Vagina (tissue), 2 donors: Measurements from ENCODE around the gene DGLUCY. TPM values are rescaled to one million over a fixed set of nuclear protein-coding genes. Genes with fewer than 3 reads are reported as not detected.
"Not testable (repeated sequence)": the region's sequence is repeated elsewhere in the genome, so short reads cannot be mapped to it uniquely, and the experiment has no call there.

ENCODE experiments used
- DNase-seq, 2 donors: peaks; one replicate each; pipeline ENCODE4 v3.0.0-alpha.2; 2017; ENCODE audit errors: extremely low spot score in 2 of 2
- H3K27ac ChIP-seq: fragments of 200-600 bp; sonication (generic); one replicate; pipeline ENCODE4 v1.5.1; 2019
- H3K27me3 ChIP-seq: fragments of 200-600 bp; sonication (generic); one replicate; pipeline ENCODE4 v1.5.1; 2019
- H3K36me3 ChIP-seq, 2 donors: fragments of 200-600 bp; sonication (generic); one replicate each; pipeline ENCODE4 v1.5.1; 2017 to 2019
- H3K4me1 ChIP-seq: fragments of 200-600 bp; sonication (generic); one replicate; pipeline ENCODE4 v1.5.1; 2019
- H3K4me3 ChIP-seq, 2 donors: fragments of 200-600 bp; sonication (generic); 1 replicate in 1 of 2; 2 replicates in 1 of 2; pipeline ENCODE4 v1.5.1; 2016 to 2019
- H3K9me3 ChIP-seq: fragments of 200-600 bp; sonication (generic); one replicate; pipeline ENCODE4 v1.5.1; 2019
- CTCF ChIP-seq, 3 experiments: fragments of 450-650 bp in 2 of 3; fragments of 200-600 bp in 1 of 3; sonication (generic) in 1 of 3; IDR thresholded peaks; one replicate each; pipeline ENCODE4 v1.5.1; 2017 to 2019; ENCODE audit warnings: antibody characterized with exemption in 3 of 3, mild to moderate bottlenecking in 2 of 3, moderate library complexity in 2 of 3
- POLR2A ChIP-seq, 2 donors: fragments of 450-650 bp; IDR thresholded peaks; one replicate each; pipeline ENCODE4 v1.6.1; 2017; ENCODE audit warnings: antibody characterized with exemption in 2 of 2, mild to moderate bottlenecking in 2 of 2, moderate library complexity in 2 of 2
- POLR2AphosphoS5 ChIP-seq, 2 donors: sonication (generic); formaldehyde crosslinking; IDR thresholded peaks; one replicate each; pipeline ENCODE4 v1.9.0; 2017; ENCODE audit warnings: antibody characterized with exemption in 2 of 2, mild to moderate bottlenecking in 2 of 2, low read depth in 1 of 2; ENCODE audit not compliant: insufficient read depth in 1 of 2
- intact Hi-C: fragments of 100-400 bp; cut with DNase I; formaldehyde crosslinking; loops from one replicate; pipeline ENCODE4 v1.15.1; 2023
- total RNA-seq: library from RNA; depleted of rRNA; stranded (reverse); fragments of >200 nt; gene quantifications from one replicate; pipeline ENCODE4 v1.2.3, GENCODE V29; 2016

DGLUCY gene
- total RNA-seq, 1 donor from 2014 or later = 57.0 TPM

DNA sequence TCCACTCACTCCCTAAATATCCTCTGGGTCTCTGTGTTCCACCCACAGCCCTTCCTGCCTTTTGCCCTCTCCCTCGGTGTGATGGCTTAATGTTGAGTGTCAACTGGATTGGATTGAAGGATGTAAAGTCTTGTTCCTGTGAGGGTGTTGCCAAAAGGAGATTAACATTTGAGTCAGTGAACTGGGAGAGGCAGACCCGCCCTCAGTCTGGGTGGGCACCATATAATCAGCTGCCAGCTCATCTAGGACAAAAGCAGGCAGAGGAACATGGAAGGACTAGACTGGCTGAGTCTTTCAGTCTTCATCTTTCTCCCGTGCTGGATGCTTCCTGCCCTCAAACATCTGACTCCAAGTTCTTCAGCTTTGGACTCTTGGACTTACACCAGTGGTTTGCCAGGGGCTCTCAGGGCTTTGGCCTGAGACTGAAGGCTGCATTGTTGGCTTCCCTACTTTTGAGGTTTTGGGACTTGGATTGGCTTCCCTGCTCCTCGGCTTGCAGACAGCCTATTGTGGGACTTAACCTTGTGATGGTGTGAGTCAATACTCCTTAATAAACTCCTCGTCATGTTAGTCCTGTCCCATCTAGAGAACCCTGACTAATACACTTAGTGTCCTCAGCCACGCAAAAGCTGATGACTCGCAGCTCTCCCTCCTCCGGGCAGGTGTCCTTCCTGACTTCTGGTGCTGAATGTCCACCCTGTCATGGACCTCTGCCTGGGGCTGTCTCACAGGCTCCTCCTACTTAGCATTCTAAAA, 5.9 kb downstream of the DGLUCY start:
- Histone ChIP-seq H3K9me3 (no peaks in the 10 kb centered on the region), H3K4me1 (peaks cover 77% of the 10 kb centered on the region), H3K27me3 (no peaks in the 10 kb centered on the region), H3K4me3 (no peak overlapping the region), H3K36me3 (no peaks in the 10 kb centered on the region), H3K27ac (peak overlapping the region; percentile 52)
- intact Hi-C loops = loop anchor here (5.0 kb wide), 1 partner anchor 52 kb away; no protein-coding TSS in a partner anchor
- DNase-seq = no peak
- TF ChIP-seq POLR2A (IDR thresholded peaks at IDR 0.05) = no peak
- TF ChIP-seq CTCF (IDR thresholded peaks at IDR 0.05) = no peak
- TF ChIP-seq POLR2AphosphoS5 (IDR thresholded peaks at IDR 0.05; ENCODE audit: insufficient read depth in 1 of 2, low read depth in 1 of 2) = peak; percentile 9 to 28

DNA sequence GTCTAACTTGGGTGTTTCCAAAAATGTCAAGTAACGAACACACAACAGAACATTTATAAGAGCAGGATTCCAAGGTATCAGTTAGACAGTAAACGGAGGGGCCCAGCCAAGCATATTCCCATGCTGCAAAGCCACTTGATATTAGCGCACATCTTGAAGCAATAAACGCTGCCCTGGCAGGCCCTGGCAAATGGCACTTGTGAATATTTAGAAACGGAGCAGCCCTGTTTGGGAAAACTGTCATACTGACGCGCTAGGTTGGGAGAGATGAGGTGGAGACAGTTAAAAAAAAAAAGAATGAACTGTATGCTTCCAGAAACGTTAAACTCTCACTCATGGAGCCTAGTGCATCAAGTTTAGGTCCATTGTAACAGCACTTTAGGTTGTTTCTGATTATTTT, 9.3 kb downstream of the DGLUCY start:
- no peaks in the 10 kb centered on the region for H3K27me3 ChIP-seq
- no peaks in the 10 kb centered on the region for H3K36me3 ChIP-seq
- intact Hi-C loops = no loop called here
- TF ChIP-seq CTCF (IDR thresholded peaks at IDR 0.05) (no peak), POLR2A (IDR thresholded peaks at IDR 0.05) (no peak)
- H3K9me3 ChIP-seq = no peaks in the 10 kb centered on the region
- H3K27ac ChIP-seq = peak overlapping the region; percentile 56
- peaks cover 54% of the 10 kb centered on the region for H3K4me1 ChIP-seq
- DNase-seq = no peak
- H3K4me3 ChIP-seq = no peak overlapping the region

- H3K9me3 ChIP-seq, H3K4me3 ChIP-seq, DNase-seq, H3K27me3 ChIP-seq, H3K36me3 ChIP-seq, intact Hi-C loops: not testable (repeated sequence)
- peaks cover 47% of the 10 kb centered on the region for H3K4me1 ChIP-seq
- peak in 1 of 2 donors; percentile 61 for TF ChIP-seq POLR2AphosphoS5 (IDR thresholded peaks at IDR 0.05; ENCODE audit: insufficient read depth in 1 of 2, low read depth in 1 of 2)
- peak overlapping the region; percentile 56 for H3K27ac ChIP-seq
Observed at GRCh38 chr14:91124406-91125270, 10.8 kb downstream of the DGLUCY start.

- Histone ChIP-seq H3K27me3 (no peaks in the 10 kb centered on the region), H3K36me3 (no peaks in the 10 kb centered on the region), H3K4me1 (peaks cover 40% of the 10 kb centered on the region), H3K27ac (peak overlapping the region; percentile 17), H3K4me3 (no peak overlapping the region), H3K9me3 (no peaks in the 10 kb centered on the region)
- TF ChIP-seq POLR2A (IDR thresholded peaks at IDR 0.05) (no peak), POLR2AphosphoS5 (IDR thresholded peaks at IDR 0.05; ENCODE audit: insufficient read depth in 1 of 2, low read depth in 1 of 2) (no peak), CTCF (IDR thresholded peaks at IDR 0.05) (no peak)
- DNase-seq = no peak
- intact Hi-C loops = no loop called here
Observed at GRCh38 chr14:91125271-91125660, 11.4 kb downstream of the DGLUCY start.

GRCh38 chr14:91125801-91126200, 11.9 kb downstream of the DGLUCY start:
- no peak for DNase-seq
- Histone ChIP-seq H3K36me3 (peaks cover 0 to under 1% of the 10 kb centered on the region in 2 donors), H3K27me3 (no peaks in the 10 kb centered on the region), H3K4me3 (no peak overlapping the region), H3K4me1 (peaks cover 35% of the 10 kb centered on the region), H3K9me3 (no peaks in the 10 kb centered on the region), H3K27ac (no peak overlapping the region)
- intact Hi-C loops = no loop called here
- no peak for TF ChIP-seq POLR2A (IDR thresholded peaks at IDR 0.05)
- no peak for TF ChIP-seq POLR2AphosphoS5 (IDR thresholded peaks at IDR 0.05; ENCODE audit: insufficient read depth in 1 of 2, low read depth in 1 of 2)
- TF ChIP-seq CTCF (IDR thresholded peaks at IDR 0.05) = no peak
